Endothelial cell (in vitro differentiated cells): ENCODE measurements around the gene MAGI2. TPM values are rescaled to one million over a fixed set of nuclear protein-coding genes. Genes with fewer than 3 reads are reported as not detected.

Experiments used
- DNase-seq: peaks from one replicate; pipeline ENCODE4 v3.0.0; 2021; ENCODE audit warnings: low spot score
- H3K27ac Mint-ChIP-seq: one replicate; pipeline ENCODE4 v1.8.0; 2021; ENCODE audit warnings: mixed read lengths, inconsistent platforms; ENCODE audit not compliant: unreplicated experiment
- H3K27me3 Mint-ChIP-seq: one replicate; pipeline ENCODE4 v1.8.0; 2021; ENCODE audit warnings: mild to moderate bottlenecking, moderate library complexity, mixed read lengths, inconsistent platforms; ENCODE audit not compliant: unreplicated experiment
- H3K36me3 Mint-ChIP-seq: one replicate; pipeline ENCODE4 v1.8.0; 2021; ENCODE audit warnings: mild to moderate bottlenecking, low read depth, mixed read lengths, inconsistent platforms; ENCODE audit not compliant: unreplicated experiment
- H3K4me1 Mint-ChIP-seq: one replicate; pipeline ENCODE4 v1.8.0; 2021; ENCODE audit warnings: mild to moderate bottlenecking, mixed read lengths, inconsistent platforms; ENCODE audit not compliant: unreplicated experiment
- H3K4me3 Mint-ChIP-seq: one replicate; pipeline ENCODE4 v1.8.0; 2021; ENCODE audit warnings: mild to moderate bottlenecking, mixed read lengths, inconsistent platforms; ENCODE audit not compliant: unreplicated experiment
- H3K9me3 Mint-ChIP-seq: one replicate; pipeline ENCODE4 v1.8.0; 2021; ENCODE audit warnings: mixed read lengths, inconsistent platforms; ENCODE audit not compliant: unreplicated experiment
- CTCF ChIP-seq: fragments of 200-600 bp; sonication (generic); IDR thresholded peaks from one replicate; pipeline ENCODE4 v1.5.0; 2021; ENCODE audit warnings: antibody characterized with exemption; ENCODE audit not compliant: unreplicated experiment
- total RNA-seq: library from RNA; stranded (reverse); fragmentation: NEBNext Ultra II Directional; extraction: Animal tissue kit (Norgen Biotek cat#: 25700); gene quantifications from one replicate; pipeline ENCODE4 v1.2.1, GENCODE V29; 2021; ENCODE audit not compliant: unreplicated experiment

MAGI2 gene
- total RNA-seq, 1 donor from 2014 or later, result 6.3 TPM

- Mint-ChIP-seq H3K27me3 (no peaks in the 10 kb centered on the region), H3K4me3 (no peak overlapping the region), H3K9me3 (no peaks in the 10 kb centered on the region), H3K27ac (no peak overlapping the region), H3K4me1 (peaks cover 2% of the 10 kb centered on the region), H3K36me3 (no peaks in the 10 kb centered on the region)
- no peak for DNase-seq
- TF ChIP-seq CTCF, result no peak
Measured at GRCh38 chr7:79410345-79410744, 43.1 kb downstream of the MAGI2 start.

- no peaks in the 10 kb centered on the region for H3K9me3 Mint-ChIP-seq
- no peak overlapping the region for H3K4me3 Mint-ChIP-seq
- DNase-seq, result no peak
- no peaks in the 10 kb centered on the region for H3K36me3 Mint-ChIP-seq
- no peaks in the 10 kb centered on the region for H3K27me3 Mint-ChIP-seq
- TF ChIP-seq CTCF, result no peak
- peaks cover 2% of the 10 kb centered on the region for H3K4me1 Mint-ChIP-seq
- no peak overlapping the region for H3K27ac Mint-ChIP-seq
Measured at GRCh38 chr7:79407351-79407750, 46.1 kb downstream of the MAGI2 start.

- no peak overlapping the region for H3K27ac Mint-ChIP-seq
- DNase-seq, result no peak
- H3K9me3 Mint-ChIP-seq, result no peaks in the 10 kb centered on the region
- no peak overlapping the region for H3K4me3 Mint-ChIP-seq
- H3K27me3 Mint-ChIP-seq, result no peaks in the 10 kb centered on the region
- H3K4me1 Mint-ChIP-seq, result peaks cover 2% of the 10 kb centered on the region
- TF ChIP-seq CTCF, result no peak
- H3K36me3 Mint-ChIP-seq, result no peaks in the 10 kb centered on the region
Measured at GRCh38 chr7:79406371-79406770, 47.1 kb downstream of the MAGI2 start.

- Mint-ChIP-seq H3K36me3 (no peaks in the 10 kb centered on the region), H3K9me3 (no peaks in the 10 kb centered on the region), H3K4me3 (no peak overlapping the region), H3K4me1 (peaks cover 2% of the 10 kb centered on the region), H3K27me3 (no peaks in the 10 kb centered on the region), H3K27ac (no peak overlapping the region)
- TF ChIP-seq CTCF, result no peak
- no peak for DNase-seq
Measured at GRCh38 chr7:79405368-79405767, 48.1 kb downstream of the MAGI2 start.

GRCh38 chr7:79403879-79404278, 49.6 kb downstream of the MAGI2 start:
- TF ChIP-seq CTCF, result no peak
- Mint-ChIP-seq H3K4me1 (peaks cover 2% of the 10 kb centered on the region), H3K4me3 (no peak overlapping the region), H3K27me3 (no peaks in the 10 kb centered on the region), H3K36me3 (no peaks in the 10 kb centered on the region), H3K27ac (no peak overlapping the region), H3K9me3 (no peaks in the 10 kb centered on the region)
- DNase-seq, result no peak
